ENCODE data around the gene SKAP2.
A peak's percentile ranks its signal among the peaks of the same experiment; 100 is the strongest.

SKAP2 gene

GRCh38 chr7:26865094-26865388, 651 bp upstream of the SKAP2 start:
- peak overlapping the region; percentile 96 for H2AFZ ChIP-seq
- TF ChIP-seq CTCF (IDR thresholded peaks at IDR 0.05) = no peak
- no peaks in the 10 kb centered on the region for H3K79me2 ChIP-seq
- H3K9ac ChIP-seq = no peak overlapping the region
- peak overlapping the region; percentile 87 for H3K4me2 ChIP-seq (ENCODE audit: low read length)
- H3K4me1 ChIP-seq = no peaks in the 10 kb centered on the region
- peak overlapping the region; percentile 87 for H3K27ac ChIP-seq
- no peaks in the 10 kb centered on the region for H3K27me3 ChIP-seq (ENCODE audit: control insufficient read depth, insufficient read depth, low read length)
- peak overlapping the region; percentile 96 for H3K4me3 ChIP-seq (ENCODE audit: low read depth, low read length)
- H3K36me3 ChIP-seq (ENCODE audit: control insufficient read depth, insufficient read depth, low read length) = no peaks in the 10 kb centered on the region
- H3K9me3 ChIP-seq (ENCODE audit: control insufficient read depth, low read length) = no peaks in the 10 kb centered on the region

GRCh38 chr7:26863518-26864308, 677 bp downstream of the SKAP2 start:
- Histone ChIP-seq H3K27ac (peak overlapping the region; percentile 87), H3K9me3 (ENCODE audit: control insufficient read depth, low read length) (no peaks in the 10 kb centered on the region), H3K36me3 (ENCODE audit: control insufficient read depth, insufficient read depth, low read length) (no peaks in the 10 kb centered on the region), H3K4me1 (no peaks in the 10 kb centered on the region), H2AFZ (peak overlapping the region; percentile 96), H3K4me3 (ENCODE audit: low read depth, low read length) (peak overlapping the region; percentile 96), H3K9ac (peak overlapping the region; percentile 82), H3K79me2 (no peaks in the 10 kb centered on the region), H3K27me3 (ENCODE audit: control insufficient read depth, insufficient read depth, low read length) (no peaks in the 10 kb centered on the region), H3K4me2 (ENCODE audit: low read length) (peak overlapping the region; percentile 87)
- no peak for TF ChIP-seq CTCF (IDR thresholded peaks at IDR 0.05)

GRCh38 chr7:26862834-26863233, 1.6 kb downstream of the SKAP2 start:
- TF ChIP-seq CTCF (IDR thresholded peaks at IDR 0.05) = no peak
- Histone ChIP-seq H3K4me1 (no peaks in the 10 kb centered on the region), H3K9ac (no peak overlapping the region), H3K27ac (no peak overlapping the region), H3K9me3 (ENCODE audit: control insufficient read depth, low read length) (no peaks in the 10 kb centered on the region), H3K27me3 (ENCODE audit: control insufficient read depth, insufficient read depth, low read length) (no peaks in the 10 kb centered on the region), H3K79me2 (no peaks in the 10 kb centered on the region), H2AFZ (no peak overlapping the region), H3K36me3 (ENCODE audit: control insufficient read depth, insufficient read depth, low read length) (no peaks in the 10 kb centered on the region), H3K4me2 (ENCODE audit: low read length) (peak overlapping the region; percentile 87), H3K4me3 (ENCODE audit: low read depth, low read length) (peak overlapping the region; percentile 96)

GRCh38 chr7:26861050-26861449, 3.3 kb downstream of the SKAP2 start:
- no peaks in the 10 kb centered on the region for H3K27me3 ChIP-seq (ENCODE audit: control insufficient read depth, insufficient read depth, low read length)

More at GRCh38 chr7:26861050-26861449, 3.3 kb downstream of the SKAP2 start:
- H3K79me2 ChIP-seq = no peaks in the 10 kb centered on the region
- no peak overlapping the region for H3K4me3 ChIP-seq (ENCODE audit: low read depth, low read length)
- H3K9ac ChIP-seq = no peak overlapping the region
- H3K9me3 ChIP-seq (ENCODE audit: control insufficient read depth, low read length) = no peaks in the 10 kb centered on the region
- no peak overlapping the region for H3K27ac ChIP-seq
- no peak overlapping the region for H3K4me2 ChIP-seq (ENCODE audit: low read length)
- no peaks in the 10 kb centered on the region for H3K36me3 ChIP-seq (ENCODE audit: control insufficient read depth, insufficient read depth, low read length)
- no peak overlapping the region for H2AFZ ChIP-seq
- no peak for TF ChIP-seq CTCF (IDR thresholded peaks at IDR 0.05)
- H3K4me1 ChIP-seq = no peaks in the 10 kb centered on the region

All from parathyroid adenoma (tissue), 2 donors.